KMS-11 (cell line): ENCODE measurements around the gene CRYAB.

Experiments used
- H2AFZ ChIP-seq: fragments of 200-600 bp; sonication (generic); 2 replicates; pipeline ENCODE4 v1.6.1; 2016; ENCODE audit warnings: antibody characterized with exemption, mixed run types, low read depth
- H3K27ac ChIP-seq: fragments of 200-600 bp; sonication (generic); 2 replicates; pipeline ENCODE4 v1.6.1; 2016; ENCODE audit warnings: mild to moderate bottlenecking, mixed run types
- H3K27me3 ChIP-seq: fragments of 200-600 bp; sonication (generic); 2 replicates; pipeline ENCODE4 v1.6.1; 2017; ENCODE audit warnings: mild to moderate bottlenecking, low read depth, mixed run types, moderate library complexity; ENCODE audit not compliant: insufficient read depth
- H3K36me3 ChIP-seq: fragments of 200-600 bp; sonication (generic); 2 replicates; pipeline ENCODE4 v1.6.1; 2017; ENCODE audit warnings: mild to moderate bottlenecking, mixed run types; ENCODE audit not compliant: insufficient read depth
- H3K4me1 ChIP-seq: fragments of 200-600 bp; sonication (generic); 2 replicates; pipeline ENCODE4 v1.6.1; 2016; ENCODE audit warnings: mild to moderate bottlenecking, low read depth, mixed run types; ENCODE audit not compliant: poor library complexity, severe bottlenecking
- H3K4me2 ChIP-seq: fragments of 200-600 bp; sonication (generic); 2 replicates; pipeline ENCODE4 v1.7.0; 2016; ENCODE audit warnings: mild to moderate bottlenecking, mixed run types
- H3K4me3 ChIP-seq: fragments of 200-600 bp; sonication (generic); IDR thresholded peaks from 2 replicates; pipeline ENCODE4 v1.6.1; 2017; ENCODE audit warnings: low read depth, low read length, mixed read lengths; ENCODE audit not compliant: insufficient read depth
- H3K79me2 ChIP-seq: fragments of 200-600 bp; sonication (generic); 2 replicates; pipeline ENCODE4 v1.6.1; 2016; ENCODE audit warnings: low read depth, mixed run types; ENCODE audit not compliant: insufficient read depth
- H3K9ac ChIP-seq: fragments of 200-600 bp; sonication (generic); 2 replicates; pipeline ENCODE4 v1.6.1; 2016; ENCODE audit warnings: mild to moderate bottlenecking, mixed run types
- H4K20me1 ChIP-seq: fragments of 200-600 bp; sonication (generic); 2 replicates; pipeline ENCODE4 v1.6.1; 2016; ENCODE audit warnings: mild to moderate bottlenecking, mixed run types; ENCODE audit not compliant: insufficient read depth
- CTCF ChIP-seq: fragments of 200-600 bp; sonication (generic); conservative IDR thresholded peaks from 2 replicates; pipeline ENCODE4 v1.6.1; 2017; ENCODE audit warnings: low read depth, mild to moderate bottlenecking, antibody characterized with exemption, low read length, moderate library complexity, mixed read lengths

CRYAB gene

GRCh38 chr11:111912535-111912934 is 965 bp upstream of the CRYAB start, which contains the start of gene HSPB2:
HSPB2 (plus strand) TSS chr11:111912734; CDS start chr11:111912830, 96 bp downstream.
- no peaks in the 10 kb centered on the region for H3K27me3 ChIP-seq
- no peaks in the 10 kb centered on the region for H3K79me2 ChIP-seq
- no peaks in the 10 kb centered on the region for H3K36me3 ChIP-seq
- TF ChIP-seq CTCF: no peak
- H3K4me1 ChIP-seq: no peaks in the 10 kb centered on the region
- no peak within 1 kb of the TSS for H3K9ac ChIP-seq
- H2AFZ ChIP-seq: no peak within 1 kb of the TSS
- no peak within 1 kb of the TSS for H3K27ac ChIP-seq
- H4K20me1 ChIP-seq: no peaks in the 10 kb centered on the region
- H3K4me3 ChIP-seq: no peak within 1 kb of the TSS
- no peak within 1 kb of the TSS for H3K4me2 ChIP-seq

GRCh38 chr11:111910676-111911562 is 651 bp downstream of the CRYAB start:
- Histone ChIP-seq H3K79me2 (no peaks in the 10 kb centered on the region), H3K27me3 (no peaks in the 10 kb centered on the region), H3K4me2 (no peak overlapping the region), H2AFZ (no peak overlapping the region), H4K20me1 (no peaks in the 10 kb centered on the region), H3K27ac (no peak overlapping the region), H3K36me3 (no peaks in the 10 kb centered on the region), H3K4me3 (no peak overlapping the region), H3K4me1 (no peaks in the 10 kb centered on the region), H3K9ac (no peak overlapping the region)
- no peak for TF ChIP-seq CTCF

GRCh38 chr11:111909378-111909777 is 2.2 kb downstream of the CRYAB start:
- H3K36me3 ChIP-seq: no peaks in the 10 kb centered on the region
- H2AFZ ChIP-seq: no peak overlapping the region
- H3K27me3 ChIP-seq: no peaks in the 10 kb centered on the region
- H4K20me1 ChIP-seq: no peaks in the 10 kb centered on the region
- no peaks in the 10 kb centered on the region for H3K4me1 ChIP-seq
- no peaks in the 10 kb centered on the region for H3K79me2 ChIP-seq
- no peak overlapping the region for H3K4me3 ChIP-seq
- H3K9ac ChIP-seq: no peak overlapping the region
- H3K4me2 ChIP-seq: no peak overlapping the region
- TF ChIP-seq CTCF: no peak
- no peak overlapping the region for H3K27ac ChIP-seq

- no peak overlapping the region for H2AFZ ChIP-seq
- no peaks in the 10 kb centered on the region for H3K4me1 ChIP-seq
- H3K9ac ChIP-seq: no peak overlapping the region
- H3K27me3 ChIP-seq: no peaks in the 10 kb centered on the region
- H3K79me2 ChIP-seq: no peaks in the 10 kb centered on the region
- TF ChIP-seq CTCF: no peak
- H3K36me3 ChIP-seq: no peaks in the 10 kb centered on the region
- no peak overlapping the region for H3K27ac ChIP-seq
- H3K4me3 ChIP-seq: no peak overlapping the region
- H3K4me2 ChIP-seq: no peak overlapping the region
- H4K20me1 ChIP-seq: no peaks in the 10 kb centered on the region
Observed at GRCh38 chr11:111908639-111909305, 2.8 kb downstream of the CRYAB start.
